ENCODE results near the gene NELFE.
"Not testable (repeated sequence)": the region's sequence is repeated elsewhere in the genome, so short reads cannot be mapped to it uniquely, and the experiment has no call there.

Gene NELFE

GRCh38 chr6:31958741-31959739, at the start of gene NELFE, which contains the start of gene SKIC2:
Gene NELFE (minus strand): TSS chr6:31958971. CDS start chr6:31958446, 525 bp downstream.
Gene SKIC2 (plus strand): TSS chr6:31959175. CDS start chr6:31959193, 18 bp downstream.
- no peaks in the 10 kb centered on the region for H3K9me3 ChIP-seq (ENCODE audit: control insufficient read depth, low read length)
- H3K9ac ChIP-seq (ENCODE audit: low read length), result peak within 1 kb of the TSS; percentile 94
- H3K4me3 ChIP-seq (ENCODE audit: low read length), result peak within 1 kb of the TSS; percentile 91
- H3K36me3 ChIP-seq (ENCODE audit: control insufficient read depth, insufficient read depth, low read length), result peaks cover 14% of the 10 kb centered on the region
- no peaks in the 10 kb centered on the region for H3K27me3 ChIP-seq (ENCODE audit: control insufficient read depth, insufficient read depth, low read length)
- peaks cover 14% of the 10 kb centered on the region for H3K4me1 ChIP-seq (ENCODE audit: control insufficient read depth, insufficient read depth, low read length)

- not testable (repeated sequence) for H3K4me3 ChIP-seq (ENCODE audit: low read length); H3K36me3 ChIP-seq (ENCODE audit: control insufficient read depth, insufficient read depth, low read length); H3K4me1 ChIP-seq (ENCODE audit: control insufficient read depth, insufficient read depth, low read length); H3K27me3 ChIP-seq (ENCODE audit: control insufficient read depth, insufficient read depth, low read length); H3K9ac ChIP-seq (ENCODE audit: low read length); H3K9me3 ChIP-seq (ENCODE audit: control insufficient read depth, low read length)
Observed at GRCh38 chr6:32008037-32008436, 49.3 kb upstream of the NELFE start.

- not testable (repeated sequence) for H3K9ac ChIP-seq (ENCODE audit: low read length); H3K4me1 ChIP-seq (ENCODE audit: control insufficient read depth, insufficient read depth, low read length); H3K36me3 ChIP-seq (ENCODE audit: control insufficient read depth, insufficient read depth, low read length); H3K9me3 ChIP-seq (ENCODE audit: control insufficient read depth, low read length); H3K4me3 ChIP-seq (ENCODE audit: low read length); H3K27me3 ChIP-seq (ENCODE audit: control insufficient read depth, insufficient read depth, low read length)
Observed at GRCh38 chr6:32007086-32007485, 48.3 kb upstream of the NELFE start.

- not testable (repeated sequence) for H3K4me3 ChIP-seq (ENCODE audit: low read length); H3K36me3 ChIP-seq (ENCODE audit: control insufficient read depth, insufficient read depth, low read length); H3K4me1 ChIP-seq (ENCODE audit: control insufficient read depth, insufficient read depth, low read length); H3K27me3 ChIP-seq (ENCODE audit: control insufficient read depth, insufficient read depth, low read length); H3K9ac ChIP-seq (ENCODE audit: low read length); H3K9me3 ChIP-seq (ENCODE audit: control insufficient read depth, low read length)
Observed at GRCh38 chr6:32005991-32006529, 47.3 kb upstream of the NELFE start.

- not testable (repeated sequence) for H3K36me3 ChIP-seq (ENCODE audit: control insufficient read depth, insufficient read depth, low read length); H3K4me1 ChIP-seq (ENCODE audit: control insufficient read depth, insufficient read depth, low read length); H3K9me3 ChIP-seq (ENCODE audit: control insufficient read depth, low read length); H3K27me3 ChIP-seq (ENCODE audit: control insufficient read depth, insufficient read depth, low read length); H3K9ac ChIP-seq (ENCODE audit: low read length); H3K4me3 ChIP-seq (ENCODE audit: low read length)
Observed at GRCh38 chr6:32005538-32005880, 46.7 kb upstream of the NELFE start.

GRCh38 chr6:32004864-32005537, 46.2 kb upstream of the NELFE start:
- not testable (repeated sequence) for H3K4me1 ChIP-seq (ENCODE audit: control insufficient read depth, insufficient read depth, low read length); H3K4me3 ChIP-seq (ENCODE audit: low read length); H3K36me3 ChIP-seq (ENCODE audit: control insufficient read depth, insufficient read depth, low read length); H3K9me3 ChIP-seq (ENCODE audit: control insufficient read depth, low read length); H3K27me3 ChIP-seq (ENCODE audit: control insufficient read depth, insufficient read depth, low read length); H3K9ac ChIP-seq (ENCODE audit: low read length)

- H3K9me3 ChIP-seq (ENCODE audit: control insufficient read depth, low read length); H3K4me1 ChIP-seq (ENCODE audit: control insufficient read depth, insufficient read depth, low read length); H3K4me3 ChIP-seq (ENCODE audit: low read length); H3K27me3 ChIP-seq (ENCODE audit: control insufficient read depth, insufficient read depth, low read length); H3K36me3 ChIP-seq (ENCODE audit: control insufficient read depth, insufficient read depth, low read length); H3K9ac ChIP-seq (ENCODE audit: low read length): not testable (repeated sequence)
Observed at GRCh38 chr6:32004393-32004792, 45.6 kb upstream of the NELFE start.

GRCh38 chr6:32003301-32003700, 44.5 kb upstream of the NELFE start:
- H3K9me3 ChIP-seq (ENCODE audit: control insufficient read depth, low read length); H3K36me3 ChIP-seq (ENCODE audit: control insufficient read depth, insufficient read depth, low read length); H3K4me1 ChIP-seq (ENCODE audit: control insufficient read depth, insufficient read depth, low read length); H3K4me3 ChIP-seq (ENCODE audit: low read length); H3K27me3 ChIP-seq (ENCODE audit: control insufficient read depth, insufficient read depth, low read length); H3K9ac ChIP-seq (ENCODE audit: low read length): not testable (repeated sequence)

GRCh38 chr6:32002546-32003268, 43.9 kb upstream of the NELFE start:
- not testable (repeated sequence) for H3K27me3 ChIP-seq (ENCODE audit: control insufficient read depth, insufficient read depth, low read length); H3K36me3 ChIP-seq (ENCODE audit: control insufficient read depth, insufficient read depth, low read length); H3K4me3 ChIP-seq (ENCODE audit: low read length); H3K9ac ChIP-seq (ENCODE audit: low read length); H3K4me1 ChIP-seq (ENCODE audit: control insufficient read depth, insufficient read depth, low read length); H3K9me3 ChIP-seq (ENCODE audit: control insufficient read depth, low read length)

- not testable (repeated sequence) for H3K27me3 ChIP-seq (ENCODE audit: control insufficient read depth, insufficient read depth, low read length); H3K9me3 ChIP-seq (ENCODE audit: control insufficient read depth, low read length); H3K4me3 ChIP-seq (ENCODE audit: low read length); H3K9ac ChIP-seq (ENCODE audit: low read length); H3K36me3 ChIP-seq (ENCODE audit: control insufficient read depth, insufficient read depth, low read length); H3K4me1 ChIP-seq (ENCODE audit: control insufficient read depth, insufficient read depth, low read length)
Observed at GRCh38 chr6:31996385-31996784, 37.6 kb upstream of the NELFE start.

GRCh38 chr6:31994421-31994820, 35.6 kb upstream of the NELFE start:
- H3K27me3 ChIP-seq (ENCODE audit: control insufficient read depth, insufficient read depth, low read length); H3K4me1 ChIP-seq (ENCODE audit: control insufficient read depth, insufficient read depth, low read length); H3K36me3 ChIP-seq (ENCODE audit: control insufficient read depth, insufficient read depth, low read length); H3K9ac ChIP-seq (ENCODE audit: low read length); H3K4me3 ChIP-seq (ENCODE audit: low read length); H3K9me3 ChIP-seq (ENCODE audit: control insufficient read depth, low read length): not testable (repeated sequence)

- not testable (repeated sequence) for H3K4me3 ChIP-seq (ENCODE audit: low read length); H3K9me3 ChIP-seq (ENCODE audit: control insufficient read depth, low read length); H3K27me3 ChIP-seq (ENCODE audit: control insufficient read depth, insufficient read depth, low read length); H3K9ac ChIP-seq (ENCODE audit: low read length); H3K4me1 ChIP-seq (ENCODE audit: control insufficient read depth, insufficient read depth, low read length); H3K36me3 ChIP-seq (ENCODE audit: control insufficient read depth, insufficient read depth, low read length)
Observed at GRCh38 chr6:31989363-31989762, 30.6 kb upstream of the NELFE start.
